K562 (cell line): Measurements from ENCODE around the gene EZH1. TPM values are rescaled to one million over a fixed set of nuclear protein-coding genes. Genes with fewer than 3 reads are reported as not detected.
A peak's percentile ranks its signal among the peaks of the same experiment; 100 is the strongest.

Experiments
- ADNP ChIP-seq: fragments of 200-800 bp; sonication (Bioruptor generic); IDR thresholded peaks from 2 replicates; pipeline ENCODE4 v1.6.1; 2016; ENCODE audit warnings: missing genetic modification characterization, missing compliant biosample characterization
- ELF1 ChIP-seq: fragments of 200-800 bp; sonication (Bioruptor generic); IDR thresholded peaks from 2 replicates; pipeline ENCODE4 v1.6.1; 2016; ENCODE audit warnings: missing genetic modification characterization, missing compliant biosample characterization
- HDAC6 ChIP-seq: IDR thresholded peaks from 2 replicates; pipeline ENCODE4 v1.6.1; 2012; ENCODE audit warnings: low read depth, mild to moderate bottlenecking, control low read depth, inconsistent platforms, low read length, moderate library complexity
- HDAC8 ChIP-seq: fragments of 450-650 bp; IDR thresholded peaks from 2 replicates; pipeline ENCODE4 v1.6.1; 2016; ENCODE audit warnings: mild to moderate bottlenecking, missing genetic modification characterization, moderate library complexity, missing compliant biosample characterization
- JUNB ChIP-seq: fragments of 450-650 bp; formaldehyde crosslinking; conservative IDR thresholded peaks from 2 replicates; pipeline ENCODE4 v1.4.0; 2020; ENCODE audit warnings: mild to moderate bottlenecking
- KLF10 ChIP-seq: fragments of 250-450 bp; sonication (Bioruptor Pico); IDR thresholded peaks from 2 replicates; pipeline ENCODE4 v1.6.1; 2021; ENCODE audit warnings: matching md5 sums
- MEF2D ChIP-seq: conservative IDR thresholded peaks from 2 replicates; pipeline ENCODE4 v1.6.1; 2016; ENCODE audit warnings: low read depth, missing genetic modification characterization, missing compliant biosample characterization
- MYNN ChIP-seq, 2 experiments: sonication (generic); formaldehyde crosslinking in 1 of 2; IDR thresholded peaks; 2 replicates each; pipeline versions ENCODE4 v1.5.0 to v1.6.1; 2016 to 2020; ENCODE audit warnings: antibody characterized with exemption in 1 of 2, missing genetic modification reagents in 1 of 2
- NFE2 ChIP-seq: IDR thresholded peaks from 2 replicates; pipeline ENCODE4 v1.6.1; 2014; ENCODE audit warnings: antibody characterized with exemption, low read depth
- RAD21 ChIP-seq, 2 experiments: fragments of 250-450 bp in 1 of 2; fragments of 450-650 bp in 1 of 2; sonication (Bioruptor Pico) in 1 of 2; formaldehyde crosslinking in 1 of 2; IDR thresholded peaks in 1 of 2; conservative IDR thresholded peaks in 1 of 2; 2 replicates each; pipeline versions ENCODE4 v1.4.0 to v1.8.0; 2020 to 2022; ENCODE audit warnings: mild to moderate bottlenecking in 2 of 2, moderate library complexity in 1 of 2
- RFX1 ChIP-seq: fragments of 450-650 bp; IDR thresholded peaks from 2 replicates; pipeline ENCODE4 v1.6.1; 2016; ENCODE audit warnings: mild to moderate bottlenecking, moderate library complexity
- SREBF1 ChIP-seq: fragments of 150-350 bp; IDR thresholded peaks from 2 replicates; pipeline ENCODE4 v1.6.1; 2014; ENCODE audit warnings: antibody characterized with exemption, low read depth, low read length, borderline replicate concordance
- TGIF2 ChIP-seq: sonication (generic); formaldehyde crosslinking; IDR thresholded peaks from 2 replicates; pipeline ENCODE4 v1.8.1; 2022; ENCODE audit warnings: mild to moderate bottlenecking, missing genetic modification reagents, moderate library complexity
- ZKSCAN1 ChIP-seq: fragments of 150-350 bp; IDR thresholded peaks from 2 replicates; pipeline ENCODE4 v1.6.1; 2016; ENCODE audit warnings: low read depth, low read length
- ZNF134 ChIP-seq: fragments of 250-450 bp; sonication (Bioruptor Pico); conservative IDR thresholded peaks from 2 replicates; pipeline ENCODE4 v1.4.0; 2020
- ZNF347 ChIP-seq: fragments of 450-650 bp; formaldehyde crosslinking; IDR thresholded peaks from 2 replicates; pipeline ENCODE4 v1.4.0; 2020; ENCODE audit warnings: low read depth, mild to moderate bottlenecking, moderate library complexity
- polyA plus RNA-seq, 8 experiments: library from polyadenylated mRNA; depleted of rRNA in 4 of 8; stranded (reverse) in 5 of 8; unstranded in 3 of 8; fragments of >200 nt; fragmentation: Nextera tagmentation in 2 of 8; fragmentation: Illumina TruSeq in 1 of 8; extraction: Ambion mirVana in 2 of 8; extraction: Trizol in 1 of 8; gene quantifications; 2 replicates each; pipeline versions ENCODE4 v1.2.1 to v1.2.3, GENCODE V29; 2011 to 2014; ENCODE audit warnings: inconsistent platforms in 1 of 8, missing spikeins in 1 of 8
- total RNA-seq, 7 experiments: library from RNA; depleted of rRNA in 6 of 7; stranded (reverse); fragments of >200 nt in 6 of 7; fragmentation: Illumina TruSeq in 2 of 7; extraction: Trizol in 2 of 7; gene quantifications; 2 replicates each; pipeline versions ENCODE4 v1.2.1 to v1.2.3, GENCODE V29; 2011 to 2021; ENCODE audit warnings: low replicate concordance in 1 of 7
- TF ChIP-seq, protein P1 (sequence below): fragments of 450-650 bp; IDR thresholded peaks from 2 replicates; pipeline ENCODE4 v1.7.0; 2016; ENCODE audit warnings: borderline replicate concordance
- TF ChIP-seq, protein P2 (sequence below): fragments of 250-450 bp; sonication (Bioruptor Pico); IDR thresholded peaks from 2 replicates; pipeline ENCODE4 v1.9.0; 2021; ENCODE audit warnings: mild to moderate bottlenecking
- TF ChIP-seq, protein P3 (sequence below): sonication (generic); formaldehyde crosslinking; IDR thresholded peaks from 2 replicates; pipeline ENCODE4 v1.8.0; 2022; ENCODE audit warnings: mild to moderate bottlenecking, low read depth, missing genetic modification reagents
- TF ChIP-seq, protein P4 (sequence below), 2 experiments: fragments of 150-350 bp in 1 of 2; IDR thresholded peaks; 2 replicates each; pipeline ENCODE4 v1.6.1; 2012 to 2016; ENCODE audit warnings: low read depth in 2 of 2, low read length in 2 of 2, mild to moderate bottlenecking in 1 of 2, moderate library complexity in 1 of 2

The EZH1 gene
- total and polyA plus RNA-seq, 9 of the 15 experiments (the other 6 are each of a cell fraction or from before 2014, with no cell fraction given): 8.6 to 40.8 (median 22.9) TPM

DNA sequence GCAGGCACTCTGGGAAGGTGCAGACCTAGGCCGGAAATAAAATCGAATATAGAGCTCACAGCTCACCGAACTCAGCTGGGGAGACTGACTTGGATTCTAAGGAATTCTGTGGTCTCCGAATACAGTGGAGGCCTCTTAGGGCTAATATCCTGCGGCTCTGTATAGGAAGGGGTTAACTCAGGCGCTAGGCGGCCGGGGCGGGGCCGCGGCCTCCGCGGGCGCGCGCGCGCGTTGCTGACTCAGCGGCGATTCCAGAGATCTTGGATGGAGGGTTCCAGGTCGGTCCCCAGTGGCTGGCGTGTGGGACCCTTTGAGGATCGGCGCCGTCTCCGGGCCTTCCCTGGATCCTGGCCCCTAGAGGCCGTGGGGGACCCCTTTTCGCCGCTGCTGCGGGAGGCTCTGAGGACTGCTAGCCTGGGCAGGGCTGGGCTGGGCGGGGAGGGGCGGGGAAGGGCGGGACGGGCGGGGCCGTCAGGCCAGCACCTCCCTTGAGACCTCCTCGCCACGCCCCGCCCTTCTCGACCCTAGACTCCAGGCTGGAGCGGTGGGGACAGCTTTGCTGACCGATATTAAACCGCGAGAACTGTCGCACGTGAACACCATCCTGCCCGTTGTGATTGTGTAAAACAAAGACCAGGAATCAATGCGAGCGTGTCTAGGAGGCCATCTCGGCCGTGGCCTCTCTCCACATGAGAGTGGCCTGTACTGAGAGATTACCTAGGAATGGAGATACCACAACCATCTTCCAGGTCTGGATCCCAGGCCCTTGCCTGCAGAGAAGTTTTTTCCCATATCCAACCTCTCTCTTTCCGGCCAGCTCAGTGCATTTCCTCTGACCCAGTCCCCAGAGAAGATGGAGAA is 66.7 kb downstream of the EZH1 start (continued):
- TF ChIP-seq, protein P1, sequence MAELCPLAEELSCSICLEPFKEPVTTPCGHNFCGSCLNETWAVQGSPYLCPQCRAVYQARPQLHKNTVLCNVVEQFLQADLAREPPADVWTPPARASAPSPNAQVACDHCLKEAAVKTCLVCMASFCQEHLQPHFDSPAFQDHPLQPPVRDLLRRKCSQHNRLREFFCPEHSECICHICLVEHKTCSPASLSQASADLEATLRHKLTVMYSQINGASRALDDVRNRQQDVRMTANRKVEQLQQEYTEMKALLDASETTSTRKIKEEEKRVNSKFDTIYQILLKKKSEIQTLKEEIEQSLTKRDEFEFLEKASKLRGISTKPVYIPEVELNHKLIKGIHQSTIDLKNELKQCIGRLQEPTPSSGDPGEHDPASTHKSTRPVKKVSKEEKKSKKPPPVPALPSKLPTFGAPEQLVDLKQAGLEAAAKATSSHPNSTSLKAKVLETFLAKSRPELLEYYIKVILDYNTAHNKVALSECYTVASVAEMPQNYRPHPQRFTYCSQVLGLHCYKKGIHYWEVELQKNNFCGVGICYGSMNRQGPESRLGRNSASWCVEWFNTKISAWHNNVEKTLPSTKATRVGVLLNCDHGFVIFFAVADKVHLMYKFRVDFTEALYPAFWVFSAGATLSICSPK: no peak
- TF ChIP-seq KLF10 (no peak), JUNB (CRISPR knock-in tag) (no peak), HDAC8 (tag) (no peak), RFX1 (no peak), RAD21 (CRISPR knock-in tag; conservative IDR thresholded peaks at IDR 0.05 in 1 of 2, IDR thresholded peaks at IDR 0.05 in 1 of 2) (no peak), ZNF347 (CRISPR knock-in tag) (no peak), MYNN (IDR thresholded peaks at IDR 0.05) (no peak), MYNN (CRISPR knock-in tag; IDR thresholded peaks at IDR 0.05) (no peak), HDAC6 (no peak), ADNP (no peak), ZNF134 (CRISPR knock-in tag) (no peak), SREBF1 (no peak), ZKSCAN1 (no peak), ELF1 (tag) (no peak), TGIF2 (no peak), MEF2D (tag) (no peak), NFE2 (peak; percentile 71)
- TF ChIP-seq, protein P2, sequence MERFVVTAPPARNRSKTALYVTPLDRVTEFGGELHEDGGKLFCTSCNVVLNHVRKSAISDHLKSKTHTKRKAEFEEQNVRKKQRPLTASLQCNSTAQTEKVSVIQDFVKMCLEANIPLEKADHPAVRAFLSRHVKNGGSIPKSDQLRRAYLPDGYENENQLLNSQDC: no peak
- TF ChIP-seq, protein P3, sequence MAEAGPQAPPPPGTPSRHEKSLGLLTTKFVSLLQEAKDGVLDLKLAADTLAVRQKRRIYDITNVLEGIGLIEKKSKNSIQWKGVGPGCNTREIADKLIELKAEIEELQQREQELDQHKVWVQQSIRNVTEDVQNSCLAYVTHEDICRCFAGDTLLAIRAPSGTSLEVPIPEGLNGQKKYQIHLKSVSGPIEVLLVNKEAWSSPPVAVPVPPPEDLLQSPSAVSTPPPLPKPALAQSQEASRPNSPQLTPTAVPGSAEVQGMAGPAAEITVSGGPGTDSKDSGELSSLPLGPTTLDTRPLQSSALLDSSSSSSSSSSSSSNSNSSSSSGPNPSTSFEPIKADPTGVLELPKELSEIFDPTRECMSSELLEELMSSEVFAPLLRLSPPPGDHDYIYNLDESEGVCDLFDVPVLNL (CRISPR knock-in tag): no peak
- TF ChIP-seq, protein P4, sequence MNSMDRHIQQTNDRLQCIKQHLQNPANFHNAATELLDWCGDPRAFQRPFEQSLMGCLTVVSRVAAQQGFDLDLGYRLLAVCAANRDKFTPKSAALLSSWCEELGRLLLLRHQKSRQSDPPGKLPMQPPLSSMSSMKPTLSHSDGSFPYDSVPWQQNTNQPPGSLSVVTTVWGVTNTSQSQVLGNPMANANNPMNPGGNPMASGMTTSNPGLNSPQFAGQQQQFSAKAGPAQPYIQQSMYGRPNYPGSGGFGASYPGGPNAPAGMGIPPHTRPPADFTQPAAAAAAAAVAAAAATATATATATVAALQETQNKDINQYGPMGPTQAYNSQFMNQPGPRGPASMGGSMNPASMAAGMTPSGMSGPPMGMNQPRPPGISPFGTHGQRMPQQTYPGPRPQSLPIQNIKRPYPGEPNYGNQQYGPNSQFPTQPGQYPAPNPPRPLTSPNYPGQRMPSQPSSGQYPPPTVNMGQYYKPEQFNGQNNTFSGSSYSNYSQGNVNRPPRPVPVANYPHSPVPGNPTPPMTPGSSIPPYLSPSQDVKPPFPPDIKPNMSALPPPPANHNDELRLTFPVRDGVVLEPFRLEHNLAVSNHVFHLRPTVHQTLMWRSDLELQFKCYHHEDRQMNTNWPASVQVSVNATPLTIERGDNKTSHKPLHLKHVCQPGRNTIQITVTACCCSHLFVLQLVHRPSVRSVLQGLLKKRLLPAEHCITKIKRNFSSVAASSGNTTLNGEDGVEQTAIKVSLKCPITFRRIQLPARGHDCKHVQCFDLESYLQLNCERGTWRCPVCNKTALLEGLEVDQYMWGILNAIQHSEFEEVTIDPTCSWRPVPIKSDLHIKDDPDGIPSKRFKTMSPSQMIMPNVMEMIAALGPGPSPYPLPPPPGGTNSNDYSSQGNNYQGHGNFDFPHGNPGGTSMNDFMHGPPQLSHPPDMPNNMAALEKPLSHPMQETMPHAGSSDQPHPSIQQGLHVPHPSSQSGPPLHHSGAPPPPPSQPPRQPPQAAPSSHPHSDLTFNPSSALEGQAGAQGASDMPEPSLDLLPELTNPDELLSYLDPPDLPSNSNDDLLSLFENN (IDR thresholded peaks at IDR 0.05; ENCODE audit: low read depth in 2 of 2, low read length in 2 of 2): peak in 1 of 2 experiments; percentile 49; a peak in 1 of 4 replicates
